ENCODE data around the gene NELL1. TPM values are rescaled to one million over a fixed set of nuclear protein-coding genes. Genes with fewer than 3 reads are reported as not detected.

Gene NELL1
- total RNA-seq, 2 experiments from 2014 or later = not detected

GRCh38 chr11:21541187-21541751 lies 871.9 kb downstream of the NELL1 start:
- ChIA-PET CTCF (no interaction called here), POLR2A (no interaction called here)
- Histone ChIP-seq H3K27me3 (ENCODE audit: control insufficient read depth in 1 of 2, insufficient read depth in 2 of 2, low read length in 2 of 2) (no peaks in the 10 kb centered on the region), H3K4me1 (ENCODE audit: insufficient read depth, low read length) (no peaks in the 10 kb centered on the region), H3K4me3 (ENCODE audit: low read length) (no peak overlapping the region), H3K36me3 (ENCODE audit: insufficient read depth, low read length) (no peaks in the 10 kb centered on the region), H3K27ac (ENCODE audit: low read depth in 1 of 2, low read length in 2 of 2) (no peak overlapping the region), H3K9me3 (ENCODE audit: control insufficient read depth in 1 of 2, insufficient read depth in 1 of 2, low read length in 2 of 2) (no peaks in the 10 kb centered on the region)
- no peak overlapping the region for H3K27ac Mint-ChIP-seq
- peaks cover 8% of the 10 kb centered on the region for H3K9me3 Mint-ChIP-seq
- no peaks in the 10 kb centered on the region for H3K27me3 Mint-ChIP-seq
- no peak for TF ChIP-seq CTCF (IDR thresholded peaks at IDR 0.05)
- ATAC-seq (ENCODE audit: poor library complexity) (no peak), DNase-seq (no peak)
- intact Hi-C loops (cut with DNase I, micrococcal nuclease) = no loop called here
- H3K4me3 Mint-ChIP-seq = no peak overlapping the region
- no peaks in the 10 kb centered on the region for H3K36me3 Mint-ChIP-seq (ENCODE audit: low read depth)
- no peaks in the 10 kb centered on the region for H3K4me1 Mint-ChIP-seq (ENCODE audit: low read depth)

GRCh38 chr11:21543901-21544300 lies 874.5 kb downstream of the NELL1 start:
- Histone ChIP-seq H3K27me3 (ENCODE audit: control insufficient read depth in 1 of 2, insufficient read depth in 2 of 2, low read length in 2 of 2) (no peaks in the 10 kb centered on the region), H3K9me3 (ENCODE audit: control insufficient read depth in 1 of 2, insufficient read depth in 1 of 2, low read length in 2 of 2) (no peaks in the 10 kb centered on the region), H3K4me3 (ENCODE audit: low read length) (no peak overlapping the region), H3K27ac (ENCODE audit: low read depth in 1 of 2, low read length in 2 of 2) (no peak overlapping the region), H3K36me3 (ENCODE audit: insufficient read depth, low read length) (no peaks in the 10 kb centered on the region), H3K4me1 (ENCODE audit: insufficient read depth, low read length) (no peaks in the 10 kb centered on the region)
- ATAC-seq (ENCODE audit: poor library complexity) (no peak), DNase-seq (no peak)
- POLR2A ChIA-PET = no interaction called here
- peaks cover 14% of the 10 kb centered on the region for H3K9me3 Mint-ChIP-seq
- CTCF ChIA-PET = no interaction called here
- H3K4me3 Mint-ChIP-seq = no peak overlapping the region
- H3K27me3 Mint-ChIP-seq = no peaks in the 10 kb centered on the region
- no peak overlapping the region for H3K27ac Mint-ChIP-seq
- H3K4me1 Mint-ChIP-seq (ENCODE audit: low read depth) = no peaks in the 10 kb centered on the region
- no peaks in the 10 kb centered on the region for H3K36me3 Mint-ChIP-seq (ENCODE audit: low read depth)
- no peak for TF ChIP-seq CTCF (IDR thresholded peaks at IDR 0.05)
- intact Hi-C loops (cut with DNase I, micrococcal nuclease) = no loop called here

GRCh38 chr11:21545699-21546098 lies 876.3 kb downstream of the NELL1 start:
- Mint-ChIP-seq H3K9me3 (peaks cover 11% of the 10 kb centered on the region), H3K4me3 (no peak overlapping the region), H3K27ac (no peak overlapping the region), H3K36me3 (ENCODE audit: low read depth) (no peaks in the 10 kb centered on the region), H3K4me1 (ENCODE audit: low read depth) (no peaks in the 10 kb centered on the region), H3K27me3 (no peaks in the 10 kb centered on the region)
- POLR2A ChIA-PET = no interaction called here
- Histone ChIP-seq H3K4me3 (ENCODE audit: low read length) (no peak overlapping the region), H3K9me3 (ENCODE audit: control insufficient read depth in 1 of 2, insufficient read depth in 1 of 2, low read length in 2 of 2) (no peaks in the 10 kb centered on the region), H3K4me1 (ENCODE audit: insufficient read depth, low read length) (no peaks in the 10 kb centered on the region), H3K27ac (ENCODE audit: low read depth in 1 of 2, low read length in 2 of 2) (no peak overlapping the region), H3K27me3 (ENCODE audit: control insufficient read depth in 1 of 2, insufficient read depth in 2 of 2, low read length in 2 of 2) (no peaks in the 10 kb centered on the region), H3K36me3 (ENCODE audit: insufficient read depth, low read length) (no peaks in the 10 kb centered on the region)
- ATAC-seq (ENCODE audit: poor library complexity) (no peak), DNase-seq (no peak)
- TF ChIP-seq CTCF (IDR thresholded peaks at IDR 0.05) = no peak
- CTCF ChIA-PET = no interaction called here
- intact Hi-C loops (cut with DNase I, micrococcal nuclease) = no loop called here
